HG03378 (cell line): Measurements from ENCODE around the gene L1TD1.
A peak's percentile ranks its signal among the peaks of the same experiment; 100 is the strongest.
"Not testable (repeated sequence)": the region's sequence is repeated elsewhere in the genome, so short reads cannot be mapped to it uniquely, and the experiment has no call there.

Experiments used
- ATAC-seq: cut with Tn5 transposase; IDR thresholded peaks from one replicate; pipeline ENCODE4 v1.9.1; 2021; ENCODE audit warnings: mild to moderate bottlenecking, moderate library complexity; ENCODE audit not compliant: unreplicated experiment

Gene L1TD1, protein sequence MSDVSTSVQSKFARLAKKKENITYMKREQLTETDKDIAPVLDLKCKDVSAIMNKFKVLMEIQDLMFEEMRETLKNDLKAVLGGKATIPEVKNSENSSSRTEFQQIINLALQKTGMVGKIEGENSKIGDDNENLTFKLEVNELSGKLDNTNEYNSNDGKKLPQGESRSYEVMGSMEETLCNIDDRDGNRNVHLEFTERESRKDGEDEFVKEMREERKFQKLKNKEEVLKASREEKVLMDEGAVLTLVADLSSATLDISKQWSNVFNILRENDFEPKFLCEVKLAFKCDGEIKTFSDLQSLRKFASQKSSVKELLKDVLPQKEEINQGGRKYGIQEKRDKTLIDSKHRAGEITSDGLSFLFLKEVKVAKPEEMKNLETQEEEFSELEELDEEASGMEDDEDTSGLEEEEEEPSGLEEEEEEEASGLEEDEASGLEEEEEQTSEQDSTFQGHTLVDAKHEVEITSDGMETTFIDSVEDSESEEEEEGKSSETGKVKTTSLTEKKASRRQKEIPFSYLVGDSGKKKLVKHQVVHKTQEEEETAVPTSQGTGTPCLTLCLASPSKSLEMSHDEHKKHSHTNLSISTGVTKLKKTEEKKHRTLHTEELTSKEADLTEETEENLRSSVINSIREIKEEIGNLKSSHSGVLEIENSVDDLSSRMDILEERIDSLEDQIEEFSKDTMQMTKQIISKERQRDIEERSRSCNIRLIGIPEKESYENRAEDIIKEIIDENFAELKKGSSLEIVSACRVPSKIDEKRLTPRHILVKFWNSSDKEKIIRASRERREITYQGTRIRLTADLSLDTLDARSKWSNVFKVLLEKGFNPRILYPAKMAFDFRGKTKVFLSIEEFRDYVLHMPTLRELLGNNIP

DNA sequence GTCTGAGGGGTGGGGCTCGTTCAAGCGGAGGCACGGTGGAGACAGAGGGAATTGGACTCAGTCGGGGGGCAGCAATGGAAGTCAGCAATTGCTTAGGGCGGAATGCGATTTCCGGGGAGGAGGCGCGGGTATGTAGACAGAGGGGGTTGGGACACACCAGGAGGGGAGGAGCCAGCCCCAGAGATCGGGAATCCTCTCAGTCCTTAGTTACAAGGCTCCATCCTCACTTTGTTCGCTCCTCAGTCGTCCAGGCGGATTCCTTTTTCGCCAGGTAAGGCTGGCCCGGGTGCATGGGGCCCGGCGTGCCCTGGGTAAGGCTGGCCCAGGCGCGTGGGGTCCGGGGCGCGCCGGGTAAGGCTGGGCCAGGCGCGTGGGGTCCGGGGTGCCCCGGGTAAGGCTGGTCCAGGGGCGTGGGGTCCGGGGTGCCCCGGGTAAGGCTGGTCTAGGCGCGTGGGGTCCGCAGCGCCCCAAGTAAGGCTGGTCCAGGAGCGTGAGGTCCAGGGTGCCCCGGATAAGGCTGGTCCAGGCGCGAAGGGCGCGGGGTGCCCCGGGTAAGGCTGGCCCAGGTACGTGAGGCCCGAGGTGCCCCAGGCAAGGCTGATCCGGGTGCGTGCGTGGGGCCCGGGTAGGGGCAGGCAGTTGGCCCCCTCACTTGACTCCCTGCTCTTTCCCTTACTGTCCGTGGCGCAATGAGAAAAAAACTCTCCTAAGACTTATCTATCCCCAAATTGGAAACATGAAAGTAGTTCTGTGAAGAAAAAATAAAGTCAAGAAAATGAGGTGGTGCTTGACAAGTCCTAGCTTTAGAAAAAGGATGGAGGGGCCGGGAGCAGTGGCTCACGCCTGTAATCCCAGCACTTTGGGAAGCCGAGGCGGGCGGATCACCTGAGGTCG lies at the start of gene L1TD1:
Gene L1TD1 (plus strand): TSS at position 199 of the 894 bp plus-strand sequence. CDS start 11,780 bp downstream, outside the sequence.
- no peak for ATAC-seq

DNA sequence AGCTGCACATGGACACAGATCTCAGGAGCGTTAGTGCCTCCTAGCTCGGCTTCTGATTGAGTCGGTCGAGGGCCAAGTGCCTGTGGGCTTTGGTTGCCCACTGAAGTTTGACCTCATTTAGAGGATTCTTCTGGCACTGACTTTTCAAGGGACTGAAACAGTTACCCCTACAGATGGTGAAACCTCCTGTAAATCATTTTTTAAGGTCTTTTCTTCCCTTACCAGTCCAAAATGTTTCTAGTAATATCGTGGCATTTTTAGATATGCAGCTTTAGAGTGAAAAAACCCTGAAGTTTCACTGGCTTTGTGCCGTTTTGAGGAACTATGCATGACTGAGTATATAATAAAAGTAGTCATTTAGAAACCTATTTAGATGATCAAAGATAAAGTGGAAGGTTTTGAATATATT lies 34.7 kb upstream of the L1TD1 start:
- ATAC-seq = peak; percentile 89

DNA sequence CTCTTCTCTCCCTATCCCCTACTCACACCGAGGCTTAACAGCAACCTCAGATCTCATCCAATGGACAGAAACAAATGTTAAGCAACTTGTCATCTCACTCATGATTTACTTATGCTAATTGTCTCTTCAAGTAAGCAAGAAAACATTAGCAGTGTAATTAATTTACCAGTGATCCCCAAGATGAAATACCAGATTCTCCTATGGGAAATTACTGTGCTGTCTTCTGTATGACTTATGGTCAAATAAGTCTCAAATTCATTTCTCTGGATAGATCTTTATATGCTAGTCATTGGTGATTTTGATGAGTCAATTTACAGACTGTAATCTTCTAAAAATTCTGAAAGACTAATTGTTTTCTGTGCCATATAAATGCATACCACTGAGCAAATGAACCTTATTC lies 32.9 kb upstream of the L1TD1 start:
- no peak for ATAC-seq

DNA sequence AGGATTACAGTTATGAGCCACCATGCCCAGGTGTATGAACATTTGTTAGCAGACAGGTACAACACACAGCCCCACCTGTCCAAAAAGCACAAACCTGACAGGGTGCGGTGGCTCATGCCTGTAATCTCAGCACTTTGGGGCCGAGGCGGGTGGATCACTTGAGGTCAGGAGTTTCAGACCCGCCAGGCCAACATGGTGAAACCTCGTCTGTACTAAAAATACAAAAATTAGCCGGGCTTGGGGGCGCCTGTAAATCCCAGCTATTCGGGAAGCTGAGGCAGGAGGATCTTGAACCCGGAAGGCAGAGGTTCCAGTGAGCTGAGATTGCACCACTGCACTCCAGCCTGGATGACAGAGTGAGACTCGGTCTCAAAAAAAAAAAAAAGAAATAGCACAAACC lies 24.3 kb upstream of the L1TD1 start:
- not testable (repeated sequence) for ATAC-seq

DNA sequence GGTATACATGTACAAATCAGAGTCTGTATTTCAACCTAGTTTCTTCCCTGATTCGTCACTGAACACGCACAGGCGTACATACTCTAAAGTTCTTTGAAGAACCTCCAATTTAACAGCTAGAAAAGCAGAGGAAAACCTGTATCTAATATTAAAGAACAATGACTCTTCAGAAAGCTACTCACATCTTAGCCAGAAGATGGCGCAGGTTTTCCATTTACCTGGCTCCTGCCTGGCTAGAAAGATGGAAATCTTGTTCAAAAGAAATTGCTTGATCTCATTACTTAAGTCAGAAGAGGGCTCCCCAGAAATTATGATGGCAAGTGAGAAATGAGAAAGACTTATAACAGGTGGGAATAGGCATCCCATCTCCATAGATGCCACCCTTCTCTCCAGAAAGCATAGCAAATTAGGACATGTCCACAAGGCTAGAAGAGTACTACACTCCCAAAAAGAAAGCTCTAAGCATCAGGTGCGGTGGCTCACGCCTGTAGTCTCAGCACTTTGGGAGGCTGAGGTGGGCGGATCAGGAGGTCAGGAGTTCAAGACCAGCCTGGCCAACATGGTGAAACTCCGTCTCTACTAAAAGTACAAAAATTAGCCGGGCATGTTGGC lies 19.0 kb upstream of the L1TD1 start:
- no peak for ATAC-seq

DNA sequence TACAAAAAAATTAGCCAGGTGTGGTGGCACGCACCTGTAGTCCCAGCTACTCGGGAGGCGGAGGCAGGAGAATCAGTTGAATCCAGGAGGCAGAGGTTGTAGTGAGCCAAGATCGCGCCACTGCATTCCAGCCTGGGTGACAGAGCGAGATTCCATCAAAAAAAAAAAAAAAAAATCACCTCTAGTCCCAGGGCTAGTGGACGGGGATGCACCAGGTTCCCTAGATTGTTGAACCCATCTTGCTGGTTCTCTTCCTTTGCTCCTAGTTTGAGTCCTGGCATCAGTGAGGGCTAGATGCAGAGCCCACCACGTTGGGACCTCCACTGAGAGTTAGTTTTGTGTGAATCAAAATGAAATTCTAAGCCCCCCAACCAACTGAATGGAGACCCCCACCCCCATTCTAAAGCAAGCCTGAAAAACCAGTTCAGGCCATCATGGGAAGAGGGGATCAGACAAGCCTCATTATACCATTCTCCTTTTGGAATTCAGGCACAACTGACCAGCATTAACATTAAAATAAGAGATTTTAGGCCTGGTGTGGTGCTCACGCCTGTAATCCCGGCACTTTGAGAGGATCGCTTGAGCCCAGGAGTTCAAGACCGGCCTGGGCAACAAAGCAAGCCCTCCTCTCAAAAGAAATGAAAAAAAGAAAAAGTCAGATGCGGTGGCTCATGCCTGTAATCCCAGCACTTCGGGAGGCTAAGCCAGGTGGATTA lies 17.9 kb upstream of the L1TD1 start:
- ATAC-seq = no peak

DNA sequence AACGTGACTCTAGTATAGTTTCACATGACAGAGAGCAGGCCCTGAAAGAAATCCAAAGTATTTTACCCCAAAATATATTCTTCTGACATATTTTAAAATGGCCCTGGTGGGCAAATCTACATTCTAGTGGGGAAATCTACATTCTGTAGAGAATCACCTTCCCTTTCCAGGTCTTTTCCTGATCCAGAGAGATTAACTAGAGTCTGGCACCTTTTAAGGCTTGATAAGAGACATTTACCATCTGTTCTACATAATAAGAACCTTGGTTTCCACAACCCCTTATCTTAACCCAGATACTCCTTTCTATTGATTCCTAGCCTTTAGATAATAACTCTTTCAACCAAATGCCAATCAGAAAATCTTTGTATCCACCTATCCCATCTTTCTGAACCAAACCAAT lies 17.0 kb upstream of the L1TD1 start:
- ATAC-seq = no peak

DNA sequence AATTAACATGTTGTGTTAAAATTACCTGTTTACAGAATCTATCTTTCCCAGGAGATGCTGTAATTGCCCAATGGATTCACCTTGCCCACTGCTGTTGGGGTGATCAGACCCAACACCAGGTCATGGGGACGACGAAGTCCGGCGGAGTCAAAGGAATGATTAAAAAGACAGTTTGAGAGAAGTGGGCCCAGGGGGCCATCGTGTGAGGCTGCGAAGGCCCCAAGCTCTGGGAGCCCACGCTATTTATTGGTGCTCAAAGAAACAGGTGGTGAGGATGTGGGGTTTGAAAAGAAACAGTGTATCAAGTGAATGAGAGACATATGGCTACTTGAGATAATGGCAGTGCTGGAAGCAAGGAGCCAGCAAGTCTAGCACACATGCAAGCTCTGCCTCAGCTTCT lies 16.3 kb upstream of the L1TD1 start:
- ATAC-seq = no peak

DNA sequence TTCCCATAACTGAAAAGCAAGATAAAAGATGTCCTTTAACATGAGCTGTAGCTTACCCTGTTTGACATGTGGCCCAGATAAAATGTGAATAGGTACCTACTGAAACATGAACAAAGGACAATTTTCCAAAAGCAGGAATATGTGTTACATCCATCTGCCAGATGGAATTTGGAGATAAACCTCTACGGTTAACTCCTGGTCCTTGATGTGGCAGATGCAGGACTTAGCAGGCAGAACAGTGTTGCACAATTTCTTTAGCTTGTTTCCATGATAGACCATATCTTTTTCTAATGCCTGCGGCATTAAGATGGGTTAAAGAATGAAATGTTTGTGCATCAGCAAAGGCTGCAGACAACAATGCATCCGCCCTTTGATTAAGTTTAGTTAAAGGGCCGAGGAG lies 14.6 kb upstream of the L1TD1 start:
- not testable (repeated sequence) for ATAC-seq

DNA sequence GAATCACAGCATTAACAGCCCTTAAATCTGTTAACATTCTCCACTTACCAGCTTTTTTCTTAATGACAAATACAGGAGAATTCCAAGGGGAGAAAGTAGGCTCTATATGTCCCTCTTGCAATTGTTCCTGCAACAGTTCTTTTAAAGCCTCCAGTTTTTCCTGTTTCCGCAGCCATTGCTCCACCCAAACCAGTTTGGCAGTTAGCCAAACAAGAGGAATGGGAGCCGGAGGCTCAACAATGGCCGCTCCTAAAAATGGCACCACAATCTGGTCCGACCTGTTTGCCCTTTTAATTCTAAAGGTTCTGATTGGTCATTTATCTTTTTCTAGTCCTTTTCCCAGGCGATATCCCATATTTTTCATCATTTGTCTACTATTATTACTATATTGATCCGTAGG lies 14.0 kb upstream of the L1TD1 start:
- ATAC-seq = no peak

DNA sequence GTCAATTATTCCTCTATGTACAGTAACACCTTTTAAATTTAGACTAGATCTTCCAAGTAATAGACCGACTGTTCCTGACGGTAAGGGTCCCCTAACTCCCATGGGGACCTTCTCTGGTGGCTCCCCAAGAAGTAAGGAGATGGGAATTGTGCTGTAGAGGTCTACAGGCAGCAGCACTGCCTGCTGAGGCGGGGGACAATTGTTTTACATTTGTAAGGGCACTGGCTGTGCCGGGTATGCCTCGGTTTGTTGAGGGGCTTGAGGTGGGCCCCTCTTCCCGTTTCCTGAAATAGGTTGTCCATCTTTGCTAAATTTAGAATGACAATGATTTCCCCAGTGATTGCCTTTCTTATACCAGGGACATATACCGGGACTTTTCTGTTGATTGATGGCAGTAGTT lies 13.1 kb upstream of the L1TD1 start:
- ATAC-seq = no peak

DNA sequence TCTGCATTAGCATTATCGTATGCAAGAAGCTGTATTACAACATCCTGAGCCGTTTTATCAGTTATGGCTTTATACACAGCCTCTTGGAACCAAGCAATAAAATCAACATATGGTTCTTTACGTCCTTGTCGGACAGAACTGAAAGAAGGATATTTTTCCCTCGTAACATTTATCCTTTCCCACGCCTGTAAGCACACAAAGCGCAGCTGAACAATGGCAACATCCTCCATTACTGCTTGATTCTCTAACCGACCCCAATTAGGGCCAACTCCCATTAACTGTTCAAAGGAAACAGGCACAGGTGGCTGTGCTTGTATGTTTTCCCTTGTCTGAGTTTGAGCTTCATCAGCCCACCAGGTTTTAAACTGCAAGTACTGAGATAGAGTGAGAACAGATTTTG lies 12.5 kb upstream of the L1TD1 start:
- ATAC-seq = not testable (repeated sequence)

DNA sequence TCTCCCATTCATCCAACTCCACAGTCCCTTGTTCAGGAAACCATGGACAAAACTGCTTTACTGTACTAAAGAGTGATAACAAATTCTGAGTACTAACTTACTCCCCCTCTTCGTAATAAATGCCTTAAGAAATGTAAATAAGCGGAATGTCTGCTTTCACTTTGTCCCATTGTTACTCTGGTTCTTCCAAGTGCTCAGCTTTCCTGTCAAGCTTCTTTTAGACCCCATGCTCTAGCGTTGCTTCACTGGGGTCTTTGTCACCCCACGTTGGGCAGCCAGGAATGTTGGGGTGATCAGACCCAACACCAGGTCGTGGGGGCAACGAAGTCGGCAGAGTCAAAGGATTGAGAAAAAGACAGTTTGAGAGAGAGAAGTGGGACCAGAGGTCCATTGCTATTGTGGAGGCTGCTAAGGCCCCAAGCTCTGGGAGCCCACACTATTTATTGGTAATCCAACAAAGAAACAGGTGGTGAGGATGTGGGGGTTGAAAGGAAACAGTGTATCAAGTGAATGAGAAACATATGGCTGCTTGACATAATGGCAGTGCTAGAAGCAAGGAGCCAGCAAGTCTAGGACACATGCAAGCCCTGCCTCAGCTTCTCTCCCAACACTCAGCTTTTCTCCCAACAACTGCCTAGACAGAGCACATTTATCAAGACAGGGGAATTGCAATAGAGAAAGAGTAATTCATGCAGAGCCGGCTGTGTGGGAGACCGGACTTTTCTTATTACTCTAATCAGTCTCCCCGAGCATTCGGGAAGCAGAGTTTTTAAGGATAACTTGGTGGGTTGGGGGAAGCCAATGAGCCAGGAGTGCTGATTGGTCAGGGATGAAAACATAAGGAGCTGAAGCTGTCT lies 11.3 kb upstream of the L1TD1 start:
- not testable (repeated sequence) for ATAC-seq

DNA sequence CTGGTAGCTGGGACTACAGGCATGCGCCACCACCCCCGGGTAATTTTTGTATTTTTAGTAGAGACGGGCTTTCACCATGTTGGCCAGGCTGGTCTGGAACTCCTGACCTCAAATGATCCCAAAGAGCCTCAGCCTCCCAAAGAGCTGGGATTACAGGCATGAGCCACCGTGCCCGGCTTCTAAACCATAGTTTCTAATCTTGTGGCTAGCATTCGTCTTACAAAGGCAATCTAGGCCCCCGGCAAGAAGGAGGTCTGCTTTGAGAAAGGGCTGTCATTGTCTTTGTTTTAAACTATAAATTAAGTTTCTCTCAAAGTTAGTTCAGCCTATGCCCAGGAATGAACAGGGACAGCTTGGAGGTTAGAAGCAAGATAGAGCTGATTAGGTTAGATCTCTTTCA lies 10.3 kb upstream of the L1TD1 start:
- no peak for ATAC-seq

DNA sequence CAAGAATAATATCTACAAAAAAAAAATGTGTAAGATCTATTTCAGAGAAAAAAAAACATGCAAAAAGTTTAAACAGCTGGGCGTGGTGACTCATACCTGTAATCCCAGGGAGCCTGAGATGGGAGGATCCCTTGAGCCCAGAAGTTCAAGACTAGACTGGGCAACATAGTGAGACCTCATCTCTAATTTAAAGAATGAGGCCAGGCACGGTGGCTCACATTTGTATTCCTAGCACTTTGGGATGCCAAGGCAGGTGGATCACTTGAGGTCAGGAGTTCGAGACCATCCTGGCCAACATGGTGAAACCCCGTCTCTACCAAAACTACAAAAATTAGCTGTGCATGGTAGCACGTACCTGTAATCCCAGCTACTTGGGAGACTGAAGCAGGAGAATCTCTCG lies 9.4 kb upstream of the L1TD1 start:
- ATAC-seq = not testable (repeated sequence)

DNA sequence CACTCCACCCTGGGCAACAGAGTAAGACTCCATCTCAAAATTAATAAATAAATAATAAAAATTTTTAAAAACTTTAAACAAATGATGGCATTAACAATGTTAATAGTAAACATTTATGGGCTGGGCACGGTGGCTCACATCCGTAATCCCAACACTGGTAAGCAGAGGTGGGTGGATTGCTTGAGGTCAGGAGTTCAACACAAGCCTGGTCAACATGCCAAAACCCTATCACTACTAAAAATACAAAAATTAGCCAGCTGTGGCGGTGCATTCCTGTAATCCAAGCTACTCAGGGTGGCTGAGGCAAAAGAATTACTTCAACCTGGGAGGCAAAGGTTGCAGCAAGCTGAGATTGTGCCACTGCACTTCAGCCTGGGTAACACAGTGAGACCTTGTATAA lies 9.0 kb upstream of the L1TD1 start:
- ATAC-seq = no peak

DNA sequence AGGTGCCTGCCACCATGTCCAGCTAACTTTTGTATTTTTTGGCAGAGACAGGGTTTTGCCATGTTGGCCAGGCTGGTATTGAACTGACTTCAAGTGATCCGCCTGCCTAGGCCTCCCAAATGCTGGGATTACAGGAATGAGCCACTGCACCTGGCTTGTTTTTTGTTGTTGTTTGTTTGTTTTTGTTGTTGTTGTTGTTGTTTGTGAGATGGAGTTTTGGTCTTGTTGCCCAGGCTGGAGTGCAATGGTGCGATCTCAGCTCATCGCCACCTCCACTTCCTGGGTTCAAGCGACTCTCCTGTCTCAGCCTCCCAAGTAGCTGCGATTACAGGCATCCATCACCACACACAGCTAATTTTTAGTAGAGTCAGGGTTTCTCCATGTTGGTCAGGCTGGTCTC lies 7.1 kb upstream of the L1TD1 start:
- ATAC-seq = no peak

DNA sequence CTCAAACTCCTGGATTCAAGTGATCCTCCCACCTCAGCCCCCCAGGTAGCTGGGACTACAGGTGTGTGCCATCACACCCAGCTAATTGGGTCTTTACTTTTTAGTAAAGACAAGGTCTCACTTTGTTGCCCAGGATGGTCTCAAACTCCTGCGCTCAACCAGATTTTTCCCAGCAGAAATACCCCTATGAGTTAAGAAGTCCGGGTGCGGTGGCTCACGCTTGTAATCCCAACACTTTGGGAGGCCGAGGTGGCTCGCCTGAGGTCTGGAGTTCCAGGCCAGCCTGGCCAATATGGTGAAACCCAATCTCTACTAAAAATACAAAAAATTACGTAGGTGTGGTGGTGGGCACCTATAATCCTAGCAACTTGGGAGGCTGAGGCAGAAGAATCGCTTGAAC lies 6.5 kb upstream of the L1TD1 start:
- no peak for ATAC-seq

DNA sequence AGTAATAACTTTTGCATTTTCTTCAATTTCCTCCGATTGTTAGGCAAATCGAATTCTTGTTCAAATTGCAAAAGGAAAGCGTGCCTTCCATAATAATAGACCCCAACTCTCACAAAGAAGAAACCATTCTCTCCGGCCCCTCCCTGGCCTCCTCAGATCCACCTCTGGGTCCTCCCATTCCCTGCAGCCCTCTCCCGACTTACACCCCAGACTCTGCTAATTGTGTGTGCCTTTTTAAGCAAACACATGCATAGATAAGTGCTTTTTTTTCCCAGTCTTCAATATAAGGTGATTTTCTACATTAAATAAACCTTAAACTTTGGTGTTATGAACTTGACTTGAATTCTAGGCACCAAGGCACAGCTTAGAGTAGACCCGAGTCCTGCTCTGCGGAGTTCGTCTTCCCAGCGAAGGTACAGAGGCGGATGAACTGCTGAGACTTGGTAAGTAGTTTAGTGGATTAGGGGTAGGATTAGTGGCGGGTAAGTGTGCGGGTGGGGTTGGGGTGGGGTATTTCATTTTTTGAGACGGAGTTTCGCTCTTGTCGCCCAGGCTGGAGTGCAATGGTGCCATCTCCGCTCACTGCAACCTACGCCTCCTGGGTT lies 1.5 kb downstream of the L1TD1 start:
- ATAC-seq = no peak
